HepG2 (cell line): ENCODE results near the gene SHROOM1.

ENCODE experiments used
- BRCA1 ChIP-seq: sonication (generic); formaldehyde crosslinking; IDR thresholded peaks from 2 replicates; pipeline ENCODE4 v1.4.0; 2020; ENCODE audit warnings: missing genetic modification reagents
- CHD2 ChIP-seq: IDR thresholded peaks from 2 replicates; pipeline ENCODE4 v1.6.1; 2011; ENCODE audit warnings: low read depth, low read length, improper control_type of control experiment
- CTCF ChIP-seq: sonication (generic); formaldehyde crosslinking; IDR thresholded peaks from 2 replicates; pipeline ENCODE4 v1.5.0; 2020; ENCODE audit warnings: mild to moderate bottlenecking, missing genetic modification reagents, moderate library complexity
- FOXK1 ChIP-seq: sonication (generic); formaldehyde crosslinking; IDR thresholded peaks from 2 replicates; pipeline ENCODE4 v1.4.0; 2020; ENCODE audit warnings: low read depth, missing genetic modification reagents, borderline replicate concordance
- IRF9 ChIP-seq: sonication (generic); formaldehyde crosslinking; IDR thresholded peaks from 2 replicates; pipeline ENCODE4 v1.8.0; 2022; ENCODE audit warnings: missing genetic modification reagents, mild to moderate bottlenecking, borderline replicate concordance
- MAX ChIP-seq: IDR thresholded peaks from 2 replicates; pipeline ENCODE4 v1.6.1; 2012; ENCODE audit warnings: inconsistent platforms
- NR2F2 ChIP-seq: IDR thresholded peaks from 2 replicates; pipeline ENCODE4 v1.6.1; 2012; ENCODE audit warnings: low read depth, inconsistent platforms, borderline replicate concordance
- POLR2A ChIP-seq, 2 experiments: IDR thresholded peaks; 2 replicates each; pipeline ENCODE4 v1.6.1; 2011; ENCODE audit warnings: low read depth in 2 of 2, low read length in 2 of 2, mild to moderate bottlenecking in 1 of 2, moderate library complexity in 1 of 2; ENCODE audit not compliant: insufficient read depth in 1 of 2
- SMC3 ChIP-seq: IDR thresholded peaks from 2 replicates; pipeline ENCODE4 v1.6.1; 2011; ENCODE audit warnings: low read length, improper control_type of control experiment
- TF ChIP-seq, protein P1 (sequence below): sonication (generic); formaldehyde crosslinking; IDR thresholded peaks from 2 replicates; pipeline ENCODE4 v1.4.0; 2020; ENCODE audit warnings: missing genetic modification reagents, borderline replicate concordance
- TF ChIP-seq, protein P2 (sequence below): sonication (generic); formaldehyde crosslinking; IDR thresholded peaks from 2 replicates; pipeline ENCODE4 v1.5.0; 2020; ENCODE audit warnings: mild to moderate bottlenecking, missing genetic modification reagents, borderline replicate concordance
- TF ChIP-seq, protein P3 (sequence below), 2 experiments: sonication (generic) in 1 of 2; formaldehyde crosslinking in 1 of 2; IDR thresholded peaks; 2 replicates each; pipeline versions ENCODE4 v1.5.1 to v1.6.1; 2011 to 2020; ENCODE audit warnings: borderline replicate concordance in 1 of 2, low read depth in 1 of 2, low read length in 1 of 2, mild to moderate bottlenecking in 1 of 2, missing genetic modification reagents in 1 of 2, moderate library complexity in 1 of 2

- TF ChIP-seq CHD2: no peak
- TF ChIP-seq, protein P1, sequence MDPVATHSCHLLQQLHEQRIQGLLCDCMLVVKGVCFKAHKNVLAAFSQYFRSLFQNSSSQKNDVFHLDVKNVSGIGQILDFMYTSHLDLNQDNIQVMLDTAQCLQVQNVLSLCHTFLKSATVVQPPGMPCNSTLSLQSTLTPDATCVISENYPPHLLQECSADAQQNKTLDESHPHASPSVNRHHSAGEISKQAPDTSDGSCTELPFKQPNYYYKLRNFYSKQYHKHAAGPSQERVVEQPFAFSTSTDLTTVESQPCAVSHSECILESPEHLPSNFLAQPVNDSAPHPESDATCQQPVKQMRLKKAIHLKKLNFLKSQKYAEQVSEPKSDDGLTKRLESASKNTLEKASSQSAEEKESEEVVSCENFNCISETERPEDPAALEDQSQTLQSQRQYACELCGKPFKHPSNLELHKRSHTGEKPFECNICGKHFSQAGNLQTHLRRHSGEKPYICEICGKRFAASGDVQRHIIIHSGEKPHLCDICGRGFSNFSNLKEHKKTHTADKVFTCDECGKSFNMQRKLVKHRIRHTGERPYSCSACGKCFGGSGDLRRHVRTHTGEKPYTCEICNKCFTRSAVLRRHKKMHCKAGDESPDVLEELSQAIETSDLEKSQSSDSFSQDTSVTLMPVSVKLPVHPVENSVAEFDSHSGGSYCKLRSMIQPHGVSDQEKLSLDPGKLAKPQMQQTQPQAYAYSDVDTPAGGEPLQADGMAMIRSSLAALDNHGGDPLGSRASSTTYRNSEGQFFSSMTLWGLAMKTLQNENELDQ (CRISPR knock-in tag): no peak
- no peak for TF ChIP-seq CTCF (CRISPR knock-in tag)
- TF ChIP-seq MAX: no peak
- TF ChIP-seq IRF9 (CRISPR knock-in tag): no peak
- TF ChIP-seq, protein P2, sequence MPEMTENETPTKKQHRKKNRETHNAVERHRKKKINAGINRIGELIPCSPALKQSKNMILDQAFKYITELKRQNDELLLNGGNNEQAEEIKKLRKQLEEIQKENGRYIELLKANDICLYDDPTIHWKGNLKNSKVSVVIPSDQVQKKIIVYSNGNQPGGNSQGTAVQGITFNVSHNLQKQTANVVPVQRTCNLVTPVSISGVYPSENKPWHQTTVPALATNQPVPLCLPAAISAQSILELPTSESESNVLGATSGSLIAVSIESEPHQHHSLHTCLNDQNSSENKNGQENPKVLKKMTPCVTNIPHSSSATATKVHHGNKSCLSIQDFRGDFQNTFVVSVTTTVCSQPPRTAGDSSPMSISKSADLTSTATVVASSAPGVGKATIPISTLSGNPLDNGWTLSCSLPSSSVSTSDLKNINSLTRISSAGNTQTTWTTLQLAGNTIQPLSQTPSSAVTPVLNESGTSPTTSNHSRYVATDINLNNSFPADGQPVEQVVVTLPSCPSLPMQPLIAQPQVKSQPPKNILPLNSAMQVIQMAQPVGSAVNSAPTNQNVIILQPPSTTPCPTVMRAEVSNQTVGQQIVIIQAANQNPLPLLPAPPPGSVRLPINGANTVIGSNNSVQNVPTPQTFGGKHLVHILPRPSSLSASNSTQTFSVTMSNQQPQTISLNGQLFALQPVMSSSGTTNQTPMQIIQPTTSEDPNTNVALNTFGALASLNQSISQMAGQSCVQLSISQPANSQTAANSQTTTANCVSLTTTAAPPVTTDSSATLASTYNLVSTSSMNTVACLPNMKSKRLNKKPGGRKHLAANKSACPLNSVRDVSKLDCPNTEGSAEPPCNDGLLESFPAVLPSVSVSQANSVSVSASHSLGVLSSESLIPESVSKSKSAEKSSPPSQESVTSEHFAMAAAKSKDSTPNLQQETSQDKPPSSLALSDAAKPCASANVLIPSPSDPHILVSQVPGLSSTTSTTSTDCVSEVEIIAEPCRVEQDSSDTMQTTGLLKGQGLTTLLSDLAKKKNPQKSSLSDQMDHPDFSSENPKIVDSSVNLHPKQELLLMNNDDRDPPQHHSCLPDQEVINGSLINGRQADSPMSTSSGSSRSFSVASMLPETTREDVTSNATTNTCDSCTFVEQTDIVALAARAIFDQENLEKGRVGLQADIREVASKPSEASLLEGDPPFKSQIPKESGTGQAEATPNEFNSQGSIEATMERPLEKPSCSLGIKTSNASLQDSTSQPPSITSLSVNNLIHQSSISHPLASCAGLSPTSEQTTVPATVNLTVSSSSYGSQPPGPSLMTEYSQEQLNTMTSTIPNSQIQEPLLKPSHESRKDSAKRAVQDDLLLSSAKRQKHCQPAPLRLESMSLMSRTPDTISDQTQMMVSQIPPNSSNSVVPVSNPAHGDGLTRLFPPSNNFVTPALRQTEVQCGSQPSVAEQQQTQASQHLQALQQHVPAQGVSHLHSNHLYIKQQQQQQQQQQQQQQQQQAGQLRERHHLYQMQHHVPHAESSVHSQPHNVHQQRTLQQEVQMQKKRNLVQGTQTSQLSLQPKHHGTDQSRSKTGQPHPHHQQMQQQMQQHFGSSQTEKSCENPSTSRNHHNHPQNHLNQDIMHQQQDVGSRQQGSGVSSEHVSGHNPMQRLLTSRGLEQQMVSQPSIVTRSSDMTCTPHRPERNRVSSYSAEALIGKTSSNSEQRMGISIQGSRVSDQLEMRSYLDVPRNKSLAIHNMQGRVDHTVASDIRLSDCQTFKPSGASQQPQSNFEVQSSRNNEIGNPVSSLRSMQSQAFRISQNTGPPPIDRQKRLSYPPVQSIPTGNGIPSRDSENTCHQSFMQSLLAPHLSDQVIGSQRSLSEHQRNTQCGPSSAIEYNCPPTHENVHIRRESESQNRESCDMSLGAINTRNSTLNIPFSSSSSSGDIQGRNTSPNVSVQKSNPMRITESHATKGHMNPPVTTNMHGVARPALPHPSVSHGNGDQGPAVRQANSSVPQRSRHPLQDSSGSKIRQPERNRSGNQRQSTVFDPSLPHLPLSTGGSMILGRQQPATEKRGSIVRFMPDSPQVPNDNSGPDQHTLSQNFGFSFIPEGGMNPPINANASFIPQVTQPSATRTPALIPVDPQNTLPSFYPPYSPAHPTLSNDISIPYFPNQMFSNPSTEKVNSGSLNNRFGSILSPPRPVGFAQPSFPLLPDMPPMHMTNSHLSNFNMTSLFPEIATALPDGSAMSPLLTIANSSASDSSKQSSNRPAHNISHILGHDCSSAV (CRISPR knock-in tag): no peak
- TF ChIP-seq POLR2A (IDR thresholded peaks at IDR 0.05; ENCODE audit: insufficient read depth in 1 of 2, low read depth in 2 of 2, low read length in 2 of 2): no peak
- TF ChIP-seq BRCA1 (CRISPR knock-in tag): no peak
- no peak for TF ChIP-seq FOXK1 (CRISPR knock-in tag)
- TF ChIP-seq SMC3: no peak
- no peak for TF ChIP-seq NR2F2
- TF ChIP-seq, protein P3, sequence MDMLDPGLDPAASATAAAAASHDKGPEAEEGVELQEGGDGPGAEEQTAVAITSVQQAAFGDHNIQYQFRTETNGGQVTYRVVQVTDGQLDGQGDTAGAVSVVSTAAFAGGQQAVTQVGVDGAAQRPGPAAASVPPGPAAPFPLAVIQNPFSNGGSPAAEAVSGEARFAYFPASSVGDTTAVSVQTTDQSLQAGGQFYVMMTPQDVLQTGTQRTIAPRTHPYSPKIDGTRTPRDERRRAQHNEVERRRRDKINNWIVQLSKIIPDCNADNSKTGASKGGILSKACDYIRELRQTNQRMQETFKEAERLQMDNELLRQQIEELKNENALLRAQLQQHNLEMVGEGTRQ (IDR thresholded peaks at IDR 0.05; ENCODE audit: low read depth, low read length): no peak
- TF ChIP-seq, protein P3 (CRISPR knock-in tag; IDR thresholded peaks at IDR 0.05; ENCODE audit: borderline replicate concordance): no peak
Measured at GRCh38 chr5:132782101-132782500, 48.3 kb downstream of the SHROOM1 start.
